Erythroblast (primary cell): ENCODE data around the gene PSIP1.

Experiments
- DNase-seq, 2 experiments: peaks; one replicate each; lab custom pipeline; 2025; lab: John Stamatoyannopoulos, UW
- GATA1 ChIP-seq: IDR thresholded peaks from 2 replicates; pipeline ENCODE4 v1.6.1; 2011; ENCODE audit warnings: low read depth, mild to moderate bottlenecking, control low read depth, low read length, moderate library complexity
- POLR2A ChIP-seq: IDR thresholded peaks from 2 replicates; pipeline ENCODE4 v1.6.1; 2011; ENCODE audit warnings: mild to moderate bottlenecking, low read length

The PSIP1 gene

GRCh38 chr9:15522130-15522755 is 11.5 kb upstream of the PSIP1 start:
- DNase-seq, result no peak
- TF ChIP-seq POLR2A (no peak), GATA1 (no peak)

GRCh38 chr9:15521254-15521653 is 10.5 kb upstream of the PSIP1 start:
- no peak for TF ChIP-seq POLR2A
- TF ChIP-seq GATA1, result no peak
- no peak for DNase-seq

GRCh38 chr9:15519831-15520230 is 9.1 kb upstream of the PSIP1 start:
- DNase-seq, result no peak
- TF ChIP-seq GATA1, result no peak
- TF ChIP-seq POLR2A, result no peak

- peak; percentile 58 to 59 for DNase-seq
- no peak for TF ChIP-seq GATA1
- no peak for TF ChIP-seq POLR2A
Measured at GRCh38 chr9:15513335-15513734, 2.6 kb upstream of the PSIP1 start.

- TF ChIP-seq POLR2A, result no peak
- no peak for TF ChIP-seq GATA1
- DNase-seq, result no peak
Measured at GRCh38 chr9:15512889-15513288, 2.1 kb upstream of the PSIP1 start.

GRCh38 chr9:15512204-15512603 is 1.4 kb upstream of the PSIP1 start:
- peak in 1 of 2 experiments; percentile 36 for DNase-seq
- TF ChIP-seq POLR2A, result no peak
- no peak for TF ChIP-seq GATA1

GRCh38 chr9:15509931-15510788 is 610 bp downstream of the PSIP1 start:
- DNase-seq, result peak; percentile 76 to 84
- TF ChIP-seq GATA1, result no peak
- no peak for TF ChIP-seq POLR2A

- no peak for DNase-seq
- TF ChIP-seq GATA1, result no peak
- TF ChIP-seq POLR2A, result no peak
Measured at GRCh38 chr9:15505921-15506320, 4.8 kb downstream of the PSIP1 start.

GRCh38 chr9:15501803-15502202 is 9.0 kb downstream of the PSIP1 start:
- TF ChIP-seq POLR2A, result no peak
- no peak for TF ChIP-seq GATA1
- no peak for DNase-seq

- TF ChIP-seq GATA1 (no peak), POLR2A (no peak)
- no peak for DNase-seq
Measured at GRCh38 chr9:15501179-15501578, 9.6 kb downstream of the PSIP1 start.

- no peak for DNase-seq
- TF ChIP-seq POLR2A, result no peak
- no peak for TF ChIP-seq GATA1
Measured at GRCh38 chr9:15499139-15499538, 11.6 kb downstream of the PSIP1 start.

GRCh38 chr9:15498246-15498995 is 12.3 kb downstream of the PSIP1 start:
- TF ChIP-seq POLR2A, result no peak
- TF ChIP-seq GATA1, result no peak
- no peak for DNase-seq

GRCh38 chr9:15492485-15493150 is 18.2 kb downstream of the PSIP1 start:
- no peak for TF ChIP-seq POLR2A
- TF ChIP-seq GATA1, result no peak
- DNase-seq, result no peak
